HG02938 (cell line): ENCODE measurements around the gene SCYGR3.
A peak's percentile ranks its signal among the peaks of the same experiment; 100 is the strongest.
"Not testable (repeated sequence)": the region's sequence is repeated elsewhere in the genome, so short reads cannot be mapped to it uniquely, and the experiment has no call there.

ENCODE experiments used
- ATAC-seq: cut with Tn5 transposase; IDR thresholded peaks from one replicate; pipeline ENCODE4 v1.9.1; 2021; ENCODE audit warnings: mild to moderate bottlenecking, moderate library complexity; ENCODE audit not compliant: unreplicated experiment

Gene SCYGR3

GRCh38 chr2:227614246-227614645 lies 394 bp downstream of the SCYGR3 start:
- no peak for ATAC-seq

DNA sequence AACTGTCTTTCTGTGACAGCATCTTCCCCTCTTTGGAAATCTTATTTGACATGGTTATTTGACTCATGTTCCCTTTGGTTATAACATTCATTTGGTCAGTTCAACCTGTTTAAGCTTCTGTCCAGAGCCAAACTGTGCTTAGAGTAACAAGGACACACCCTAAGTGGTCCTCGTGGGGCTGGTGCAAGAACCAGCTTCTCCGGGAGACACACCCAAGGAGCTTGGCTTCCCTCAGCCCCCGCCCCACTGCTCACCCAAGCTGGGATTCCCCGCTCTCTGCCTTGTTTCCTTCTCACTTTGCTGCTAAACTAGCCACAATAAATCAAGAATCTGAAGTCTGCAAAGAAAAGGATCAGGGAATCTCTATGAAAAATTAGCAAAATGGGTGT lies 1.4 kb downstream of the SCYGR3 start:
- no peak for ATAC-seq

DNA sequence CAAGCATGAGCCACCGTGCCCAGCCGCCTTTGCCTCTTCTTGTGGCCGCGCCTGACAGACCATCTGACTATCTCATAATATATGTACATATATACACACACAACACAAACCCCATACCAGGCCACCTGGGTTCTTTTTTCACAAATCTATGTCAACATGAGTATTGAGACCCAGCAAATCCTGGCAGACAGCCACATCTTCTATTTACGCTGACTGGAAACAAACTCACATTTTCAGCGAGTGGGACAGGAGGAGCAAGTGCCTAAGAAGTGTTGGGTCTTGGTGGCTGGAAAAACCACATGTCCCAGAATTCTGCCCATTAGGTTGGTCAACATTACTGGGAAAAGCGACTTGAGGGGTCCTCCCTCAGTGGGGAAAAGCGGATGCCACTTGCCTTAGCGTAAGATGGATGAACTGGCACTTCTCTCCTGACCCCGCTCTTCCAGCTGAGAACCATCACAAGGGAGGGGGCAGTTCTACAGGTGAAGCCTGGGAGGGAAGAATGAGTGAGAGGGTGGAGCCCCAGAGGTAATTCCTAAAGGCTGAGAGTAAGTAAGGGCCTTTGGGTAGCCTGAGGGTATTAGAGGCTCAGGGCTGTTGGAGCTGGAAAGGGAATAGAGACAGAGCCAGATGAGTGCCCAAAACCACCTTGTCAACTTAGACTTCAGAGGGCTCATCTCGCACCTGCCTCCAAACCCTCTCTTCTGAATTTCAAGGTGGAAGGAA lies 1.9 kb downstream of the SCYGR3 start:
- no peak for ATAC-seq

- no peak for ATAC-seq
Observed at GRCh38 chr2:227610123-227610522, 4.5 kb downstream of the SCYGR3 start.

DNA sequence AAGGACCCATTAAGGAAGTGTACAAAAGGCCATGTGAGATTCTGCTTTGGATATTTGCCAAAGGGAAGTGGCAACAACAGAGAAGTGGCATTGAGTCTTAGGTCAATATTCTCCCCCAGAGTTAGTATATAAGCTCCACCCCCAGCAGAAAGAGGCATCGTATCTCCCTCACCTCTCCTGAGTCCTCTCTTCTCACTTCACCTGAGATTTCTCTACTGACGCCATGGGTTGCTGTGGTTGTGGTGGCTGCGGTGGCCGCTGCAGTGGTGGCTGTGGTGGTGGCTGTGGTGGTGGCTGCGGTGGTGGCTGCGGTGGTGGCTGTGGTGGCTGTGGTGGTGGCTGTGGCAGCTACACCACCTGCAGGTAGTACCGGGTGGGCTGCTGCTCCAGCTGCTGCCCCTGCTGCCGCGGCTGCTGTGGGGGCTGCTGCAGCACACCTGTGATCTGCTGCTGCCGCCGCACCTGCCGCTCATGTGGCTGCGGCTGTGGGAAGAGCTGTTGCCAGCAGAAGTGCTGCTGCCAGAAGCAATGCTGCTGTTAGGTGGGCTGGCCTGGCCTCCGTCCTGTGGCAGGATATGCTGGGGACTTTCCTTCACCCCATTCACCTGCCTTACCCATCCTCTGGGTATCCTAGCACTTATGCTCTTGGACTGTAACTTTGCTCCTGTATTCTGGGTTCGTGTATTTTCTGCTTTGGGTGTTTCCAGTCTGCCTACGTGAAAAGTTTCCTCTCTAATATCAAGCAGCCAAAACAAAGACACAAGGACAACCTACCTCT lies 5.9 kb downstream of the SCYGR3 start:
- ATAC-seq = peak; percentile 41

- no peak for ATAC-seq
Observed at GRCh38 chr2:227607941-227608340, 6.7 kb downstream of the SCYGR3 start.

GRCh38 chr2:227606476-227606875 lies 8.2 kb downstream of the SCYGR3 start:
- no peak for ATAC-seq

GRCh38 chr2:227602358-227602757 lies 12.3 kb downstream of the SCYGR3 start:
- ATAC-seq = no peak

DNA sequence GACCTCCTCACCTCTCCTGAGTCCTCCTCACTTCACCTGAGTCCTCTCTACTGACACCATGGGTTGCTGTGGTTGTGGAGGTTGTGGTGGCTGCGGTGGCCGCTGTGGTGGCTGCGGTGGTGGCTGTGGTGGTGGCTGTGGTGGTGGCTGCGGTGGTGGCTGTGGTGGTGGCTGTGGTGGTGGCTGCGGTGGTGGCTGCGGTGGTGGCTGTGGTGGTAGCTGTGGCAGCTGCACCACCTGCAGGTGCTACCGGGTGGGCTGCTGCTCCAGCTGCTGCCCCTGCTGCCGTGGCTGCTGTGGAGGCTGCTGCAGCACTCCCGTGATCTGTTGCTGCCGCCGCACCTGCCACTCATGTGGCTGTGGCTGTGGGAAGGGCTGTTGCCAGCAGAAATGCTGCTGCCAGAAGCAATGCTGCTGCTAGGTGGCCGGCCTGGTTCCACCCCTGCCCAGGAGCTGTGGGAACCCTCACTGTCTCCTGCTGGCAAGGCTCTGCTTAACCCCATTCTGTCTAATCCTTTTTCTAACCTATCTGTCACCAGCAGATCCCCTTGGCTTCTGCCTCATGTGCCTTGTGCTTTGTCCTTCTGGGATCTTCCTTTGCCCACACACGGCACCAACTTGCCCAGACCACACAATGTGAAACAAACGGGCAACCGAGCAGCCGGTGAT lies 15.7 kb downstream of the SCYGR3 start, which contains the start of gene SCYGR2:
Gene SCYGR2, plus strand, starts transcription at position 59 of the 669 bp plus-strand sequence. Its CDS starts 0 bp downstream, at position 59.
- ATAC-seq = not testable (repeated sequence)

- ATAC-seq = no peak
Observed at GRCh38 chr2:227597998-227598397, 16.6 kb downstream of the SCYGR3 start.

DNA sequence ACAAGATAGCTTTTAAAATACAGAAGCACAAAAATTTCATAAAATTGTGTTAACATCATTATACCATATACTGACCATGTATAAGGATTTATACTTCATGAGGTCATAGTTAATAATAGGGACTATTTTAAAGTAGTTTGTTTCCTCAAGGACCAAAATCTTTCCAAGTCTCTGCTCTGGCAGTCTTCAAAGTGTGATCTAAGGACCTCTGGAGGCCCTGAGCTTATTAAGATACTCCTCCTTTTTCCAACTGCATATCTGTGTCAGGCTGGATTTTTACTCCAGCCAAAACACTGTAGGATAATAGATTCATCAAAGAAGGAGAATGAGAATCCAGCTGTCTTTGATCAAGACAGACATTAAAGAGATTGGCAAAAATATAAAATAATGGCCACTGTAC lies 17.6 kb downstream of the SCYGR3 start:
- no peak for ATAC-seq

DNA sequence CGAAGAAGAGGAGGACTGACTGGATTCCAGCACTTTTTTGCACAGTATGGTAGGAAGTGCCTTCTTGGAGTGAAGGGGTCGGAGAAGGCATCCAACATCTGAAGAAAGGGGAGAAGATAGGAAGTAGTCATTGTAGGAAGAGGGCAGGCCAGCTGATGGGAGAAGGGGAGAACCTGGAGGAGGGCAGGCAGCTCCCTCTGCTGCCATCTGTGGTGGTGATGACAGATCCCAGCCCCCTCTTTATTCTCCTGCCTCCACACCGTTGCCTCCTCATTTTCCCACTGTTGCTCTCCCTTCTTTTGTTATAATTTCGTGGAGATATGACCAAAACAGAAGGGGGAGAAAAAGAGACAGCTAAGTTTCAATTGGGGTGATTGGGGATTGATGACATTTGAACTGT lies 18.8 kb downstream of the SCYGR3 start:
- no peak for ATAC-seq

GRCh38 chr2:227592694-227593387 lies 21.8 kb downstream of the SCYGR3 start:
- no peak for ATAC-seq

GRCh38 chr2:227582369-227582768 lies 32.3 kb downstream of the SCYGR3 start:
- no peak for ATAC-seq

- no peak for ATAC-seq
Observed at GRCh38 chr2:227579791-227580190, 34.8 kb downstream of the SCYGR3 start.

- ATAC-seq = no peak
Observed at GRCh38 chr2:227578642-227579041, 36.0 kb downstream of the SCYGR3 start.

GRCh38 chr2:227577555-227577954 lies 37.1 kb downstream of the SCYGR3 start:
- ATAC-seq = no peak

- ATAC-seq = no peak
Observed at GRCh38 chr2:227576812-227577211, 37.8 kb downstream of the SCYGR3 start.

DNA sequence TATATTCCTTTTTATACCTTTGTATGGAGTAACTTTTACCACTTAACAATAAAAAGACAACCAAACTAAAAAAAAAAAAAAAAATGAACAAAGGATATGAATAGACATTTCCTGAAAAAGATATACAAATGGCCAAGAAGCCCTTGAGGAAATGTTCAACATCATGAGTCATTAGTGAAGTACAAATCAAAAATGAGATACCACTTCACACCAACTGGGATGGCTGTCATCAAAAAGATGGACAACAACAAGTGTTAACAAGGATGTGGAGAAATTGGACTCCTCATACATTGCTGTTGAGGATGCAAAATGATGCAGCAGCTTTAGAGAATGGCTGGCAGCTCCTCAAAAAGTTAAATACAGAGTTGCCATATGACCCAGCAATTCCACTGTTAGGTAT lies 38.5 kb downstream of the SCYGR3 start:
- ATAC-seq = no peak

DNA sequence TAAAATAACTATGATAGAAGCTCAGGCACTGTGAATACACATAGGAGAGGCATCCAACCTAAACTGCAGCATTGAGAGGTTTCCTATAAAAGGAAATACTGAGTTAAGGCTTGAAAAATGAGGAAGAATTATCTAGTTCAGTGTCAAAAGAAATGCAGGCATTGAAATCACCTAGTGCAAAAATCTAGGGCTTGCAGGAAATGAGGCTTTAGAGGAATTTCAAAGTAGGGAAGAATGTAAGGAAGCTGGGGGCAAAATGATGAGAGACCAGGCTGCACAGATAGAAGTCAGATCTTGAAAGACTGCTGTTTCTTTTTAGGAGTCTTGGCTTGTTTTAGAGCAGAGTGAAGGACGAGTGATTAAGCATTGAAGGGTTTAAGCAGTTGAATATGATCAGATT lies 44.0 kb downstream of the SCYGR3 start:
- ATAC-seq = no peak

DNA sequence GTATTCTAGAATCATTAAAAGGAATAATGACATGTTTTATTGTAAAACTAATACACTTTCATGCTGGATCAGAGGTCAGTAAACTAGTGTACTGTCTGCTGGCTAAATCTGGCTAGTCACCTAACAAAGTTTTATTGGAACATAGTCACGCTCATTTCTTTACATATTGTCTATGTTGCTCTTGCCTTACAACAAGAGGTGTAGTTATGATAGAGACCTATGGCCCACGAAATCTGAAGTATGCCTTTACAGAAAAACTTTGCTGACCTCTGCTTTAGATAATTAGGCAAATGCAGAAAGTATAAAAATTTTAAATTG lies 45.8 kb downstream of the SCYGR3 start:
- no peak for ATAC-seq
